Frontal cortex (tissue), 4 donors: Measurements from ENCODE around the gene PALM3. TPM values are rescaled to one million over a fixed set of nuclear protein-coding genes. Genes with fewer than 3 reads are reported as not detected.
"Not testable (repeated sequence)": the region's sequence is repeated elsewhere in the genome, so short reads cannot be mapped to it uniquely, and the experiment has no call there.

Experiments used
- DNase-seq, 2 donors: peaks; one replicate each; pipeline ENCODE4 v3.0.0; 2012; ENCODE audit warnings: low spot score in 2 of 2
- FAIRE-seq: peaks from 2 replicates; lab custom pipeline; 2012; peaks lifted over from hg19 to GRCh38; lab: Jason Lieb, UNC
- total RNA-seq: library from RNA; depleted of rRNA; stranded (reverse); fragments of >200 nt; gene quantifications from one replicate; pipeline ENCODE4 v1.2.3, GENCODE V29; 2014
- donor health status: control.
- donor health status: control.
- donor health status: control.

PALM3 gene
- total RNA-seq, 1 donor from 2014 or later, result 3.3 TPM

DNA sequence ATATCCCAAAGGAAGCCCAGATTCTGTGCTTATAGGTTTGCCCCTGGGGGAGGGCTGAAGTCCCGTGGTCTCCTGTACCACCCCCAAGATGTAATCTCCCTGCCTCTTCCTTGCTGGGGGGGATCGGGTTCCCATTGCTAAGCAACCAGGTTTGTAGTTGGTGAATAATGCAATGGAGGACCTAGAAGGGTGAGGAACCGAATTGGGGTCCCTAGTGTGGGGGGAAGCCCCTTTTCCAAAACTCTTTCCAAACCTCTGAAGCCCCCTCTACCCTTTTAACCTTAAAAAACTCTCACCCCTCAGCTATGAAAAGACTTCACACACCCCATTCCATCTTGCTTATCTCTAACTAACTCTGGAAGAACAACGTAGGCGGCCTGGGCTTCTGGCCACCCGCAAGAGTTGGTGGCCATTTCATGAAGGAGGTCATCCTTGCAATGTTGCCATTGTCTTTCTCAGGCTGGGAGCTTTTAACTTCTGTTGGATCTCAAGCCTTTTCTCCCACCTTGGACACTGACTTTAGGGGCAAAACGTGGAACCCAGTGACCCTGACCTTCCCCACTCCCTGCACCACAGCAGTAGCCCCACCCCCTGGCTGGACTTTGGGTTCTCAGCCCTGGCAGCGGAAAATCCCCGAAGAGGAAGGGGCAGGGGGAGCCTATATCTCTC, 661 bp downstream of the PALM3 start:
- DNase-seq (no peak), FAIRE-seq (no peak)

DNA sequence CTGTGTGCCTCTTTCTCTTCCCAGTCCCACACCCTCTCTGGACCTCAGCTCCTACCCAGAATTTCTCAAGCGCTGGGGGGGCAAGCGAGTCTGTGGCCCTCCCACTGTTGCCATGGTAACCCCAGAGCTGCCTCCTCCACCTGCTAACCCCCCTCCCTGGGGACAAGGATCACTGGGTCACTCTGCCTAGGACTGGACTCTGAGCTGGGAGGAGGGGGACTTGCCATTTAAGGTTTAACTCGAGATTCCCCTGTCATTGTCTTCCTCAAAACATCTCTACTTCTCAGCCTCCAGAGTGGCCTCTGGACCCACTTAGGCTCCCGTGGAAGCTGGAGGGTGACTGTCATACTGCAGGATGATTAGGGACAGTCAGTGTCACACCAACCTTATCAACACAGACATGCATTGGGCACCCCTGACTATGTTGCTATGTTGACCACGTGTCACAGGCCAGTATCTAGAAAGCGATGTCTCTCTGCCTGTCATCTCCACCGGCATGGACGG, 2.2 kb downstream of the PALM3 start:
- no peak for FAIRE-seq
- no peak for DNase-seq

DNA sequence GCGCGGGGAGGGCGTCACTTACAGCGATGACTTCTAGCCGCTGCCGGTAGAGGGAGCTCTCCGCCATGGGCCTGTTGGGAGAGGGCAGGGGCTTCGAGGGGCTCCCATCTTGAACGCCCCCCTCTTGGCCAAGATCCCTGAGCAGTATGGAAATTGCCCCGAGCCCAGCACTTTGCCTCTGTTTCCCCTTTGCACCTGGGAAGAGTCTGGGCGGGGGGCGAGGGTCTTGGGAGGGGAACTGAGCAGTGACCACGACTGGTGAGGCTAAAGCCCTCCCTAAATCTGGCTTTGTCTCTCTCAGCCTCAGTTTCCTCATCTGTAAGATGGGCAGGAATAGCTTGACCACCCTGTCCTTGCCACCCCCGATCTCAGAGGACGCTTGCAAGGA, 2.8 kb downstream of the PALM3 start:
- DNase-seq, result no peak

DNA sequence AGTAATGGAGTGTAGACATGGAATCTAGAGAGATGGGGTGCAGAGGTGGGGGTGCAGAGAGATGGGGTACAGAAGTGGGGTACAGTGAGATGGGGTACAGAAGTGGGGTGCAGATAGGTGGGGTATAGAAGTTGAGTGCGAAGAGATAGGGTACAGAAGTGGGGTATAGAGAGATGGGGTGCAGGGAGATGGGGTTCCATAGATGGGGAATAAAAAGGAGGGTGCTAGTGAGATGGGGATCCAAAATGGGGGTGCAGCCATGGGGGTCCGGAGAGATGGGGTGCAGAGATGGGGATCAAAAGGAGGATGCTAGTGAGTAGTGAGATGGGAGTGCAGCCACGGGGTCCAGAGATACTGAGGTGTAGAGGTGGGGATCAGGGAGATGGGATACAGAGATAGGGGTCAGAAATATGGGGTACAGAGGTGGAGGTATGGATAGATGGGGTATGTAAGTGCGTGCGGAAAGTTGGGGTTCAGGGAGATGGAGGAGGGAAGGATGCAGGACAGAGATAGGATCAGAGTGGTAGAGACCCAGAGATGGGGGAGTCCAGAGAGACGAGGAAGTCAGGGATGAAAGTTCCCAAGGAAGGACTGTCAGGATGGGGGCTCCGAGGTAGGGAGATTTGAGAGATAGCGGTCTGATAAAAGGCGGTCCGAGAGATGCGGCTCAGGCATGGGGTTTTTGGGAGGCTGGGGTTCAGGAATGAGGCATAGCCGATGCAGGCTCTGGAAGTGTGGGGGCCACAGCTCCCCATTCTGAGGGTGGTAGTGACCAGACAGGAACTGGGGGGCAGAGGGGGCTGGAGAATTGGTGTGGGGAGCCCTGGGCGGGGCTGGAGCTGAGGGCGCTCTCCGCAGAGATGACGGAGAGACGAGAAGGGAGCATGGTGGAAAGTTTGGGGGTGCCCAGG, 3.4 kb downstream of the PALM3 start:
- DNase-seq, result no peak
- no peak for FAIRE-seq

More for the DNA sequence above, 2.8 kb downstream of the PALM3 start:
- no peak for FAIRE-seq

DNA sequence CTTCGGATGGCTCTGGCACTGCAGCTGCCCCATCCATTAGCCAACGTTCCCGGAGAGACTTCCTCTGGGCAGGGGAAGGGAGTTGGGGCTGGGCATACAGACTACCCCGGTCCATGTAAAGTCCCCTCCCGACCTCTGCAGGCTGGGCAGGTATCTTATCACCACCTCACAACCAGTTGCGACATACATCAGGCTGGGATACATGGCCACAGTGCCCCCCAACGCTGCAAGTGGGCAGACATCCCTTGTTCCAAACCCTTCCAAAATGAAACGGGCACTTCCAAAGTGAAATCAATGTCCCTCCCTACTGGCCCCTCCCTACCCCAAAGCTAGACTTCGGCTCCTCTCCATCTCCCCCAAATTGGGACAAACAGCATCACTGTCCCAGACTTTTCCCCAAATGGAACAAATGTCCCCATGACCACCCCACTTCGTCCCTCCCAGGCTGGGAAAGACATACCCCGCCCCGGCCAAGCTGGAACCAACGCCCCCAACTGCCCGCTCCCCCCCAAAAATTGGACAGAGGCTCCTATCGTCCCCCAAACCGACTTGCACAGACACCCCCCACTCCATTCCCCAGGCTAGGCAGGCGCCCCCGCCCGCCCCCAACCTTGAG, 5.0 kb downstream of the PALM3 start:
- peak in 1 of 2 donors; percentile 39 for DNase-seq
- no peak for FAIRE-seq

DNA sequence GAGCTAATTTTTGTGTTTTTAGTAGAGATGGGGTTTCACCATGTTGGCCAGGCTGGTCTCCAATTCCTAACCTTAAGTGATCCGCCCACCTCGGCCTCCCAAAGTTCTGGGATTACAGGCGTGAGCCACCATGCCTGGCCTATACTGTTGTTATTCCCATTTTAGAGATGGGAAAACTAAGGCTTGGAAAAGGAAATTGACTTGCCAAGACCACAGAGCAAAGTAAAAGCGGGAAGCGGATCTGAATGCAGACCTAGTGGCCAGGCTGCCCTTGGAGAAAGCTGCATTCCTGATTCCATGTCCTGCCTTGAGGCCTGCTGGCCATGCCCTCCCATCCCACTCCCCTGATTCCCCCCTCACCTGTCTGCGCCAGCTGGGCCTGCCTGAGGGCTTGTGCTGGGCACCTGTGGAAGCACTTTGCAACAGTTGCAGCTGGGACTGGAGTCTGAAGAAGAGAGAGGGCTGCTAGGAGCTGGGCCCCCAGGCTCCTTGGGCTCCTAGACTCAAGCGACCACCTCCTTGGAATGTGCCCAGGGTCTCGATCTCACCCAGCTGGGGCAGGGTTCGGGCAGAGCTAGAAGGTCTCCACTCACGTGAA, 5.7 kb downstream of the PALM3 start:
- no peak for FAIRE-seq
- DNase-seq, result no peak

DNA sequence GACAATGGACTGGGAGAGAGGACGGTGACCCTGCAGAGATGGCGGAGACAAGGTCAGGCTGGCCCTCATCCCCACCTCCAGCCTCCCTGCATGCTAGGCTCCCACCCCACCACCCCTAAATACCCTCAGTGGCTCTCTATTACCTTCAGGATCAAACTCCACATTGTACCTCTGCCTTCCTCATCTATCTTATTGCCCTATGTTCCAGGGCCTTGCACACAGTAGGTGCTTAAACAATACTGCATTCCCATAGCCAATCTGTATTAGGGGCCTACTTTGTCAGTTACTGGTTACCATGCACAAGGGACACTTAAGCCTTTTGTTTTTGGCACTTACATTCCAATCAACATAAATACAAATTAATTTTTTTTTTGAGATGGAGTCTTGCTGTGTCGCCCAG, 6.5 kb downstream of the PALM3 start:
- FAIRE-seq (no peak), DNase-seq (no peak)

DNA sequence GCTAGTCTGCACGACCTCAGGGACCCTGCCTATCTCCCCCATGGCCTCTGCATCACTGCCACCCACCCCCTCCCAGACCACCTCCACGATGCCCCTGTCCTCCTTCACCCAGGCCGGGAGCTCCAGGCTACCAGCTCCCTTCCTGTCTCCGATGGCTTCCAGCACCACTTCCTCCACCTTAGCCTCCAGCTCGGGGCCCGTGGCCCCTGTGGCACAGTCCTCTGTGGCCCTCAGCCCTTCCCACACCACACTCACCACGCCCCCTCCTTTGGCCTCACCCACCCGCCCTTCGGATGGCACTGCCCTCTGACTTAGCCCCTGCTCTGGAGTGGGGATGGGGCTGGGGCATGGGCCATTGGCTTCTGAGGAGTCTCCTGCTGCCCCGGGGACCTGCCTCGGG, 7.2 kb downstream of the PALM3 start:
- DNase-seq (no peak), FAIRE-seq (no peak)

DNA sequence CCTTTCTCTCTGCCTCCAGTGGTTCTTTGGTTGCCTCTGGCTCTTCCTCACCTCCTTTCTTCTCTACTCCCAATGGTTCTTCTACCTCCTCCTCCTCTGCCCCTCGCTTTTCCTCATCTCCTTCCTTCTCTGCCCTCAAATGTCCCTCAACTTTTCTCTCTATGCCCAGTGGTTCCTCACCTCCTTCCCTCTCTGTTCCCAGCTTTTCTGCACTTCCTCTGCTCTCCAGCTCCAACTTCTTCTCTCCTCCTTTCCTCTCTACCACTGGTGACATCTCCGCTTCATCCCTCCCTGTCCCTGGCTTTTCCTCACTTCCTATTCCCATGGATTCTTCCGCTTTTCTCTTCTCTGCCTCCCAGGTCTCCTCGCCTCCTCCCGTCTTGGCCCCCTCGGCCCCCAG, 7.8 kb downstream of the PALM3 start:
- DNase-seq, result no peak
- FAIRE-seq, result no peak

DNA sequence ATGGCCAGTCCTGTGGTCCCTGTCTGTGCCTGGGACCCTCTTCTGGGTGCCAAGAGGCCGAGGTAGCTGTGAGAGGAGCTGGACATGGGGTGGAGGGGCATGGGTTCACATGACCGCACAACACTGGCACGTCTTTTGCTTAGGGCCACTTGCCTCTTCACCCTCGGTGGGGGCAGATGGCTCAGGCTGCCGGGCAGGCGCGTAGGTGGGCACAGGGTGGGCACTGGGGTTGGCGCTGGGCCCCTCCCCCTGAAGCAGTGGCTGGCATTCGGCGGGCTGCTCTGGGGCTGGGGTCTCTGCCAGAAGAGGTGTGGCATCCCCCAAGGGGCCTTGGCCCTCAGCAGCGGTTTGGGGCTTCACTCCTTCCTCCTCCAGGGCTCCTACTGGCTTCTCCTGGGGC, 8.4 kb downstream of the PALM3 start:
- FAIRE-seq (no peak), DNase-seq (no peak)

DNA sequence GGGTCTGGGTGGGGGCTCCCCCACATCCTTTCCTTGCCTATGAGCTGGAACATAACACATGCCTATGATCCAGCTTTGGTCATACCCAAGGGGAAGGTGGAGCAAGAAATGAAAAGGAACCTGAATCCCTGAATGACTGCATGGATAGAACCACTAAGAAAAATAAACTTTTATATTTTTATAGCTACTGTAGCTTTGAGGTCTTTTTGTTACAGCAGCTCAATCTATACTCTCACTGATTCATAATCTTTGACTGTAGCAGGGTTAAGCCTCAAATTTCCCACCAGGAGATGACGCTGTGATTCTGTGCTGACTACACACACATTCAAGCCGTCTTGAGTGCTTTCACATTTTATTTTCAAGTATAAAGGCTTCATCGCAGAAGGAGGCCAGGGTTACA, 8.8 kb downstream of the PALM3 start:
- FAIRE-seq, result no peak
- no peak for DNase-seq

DNA sequence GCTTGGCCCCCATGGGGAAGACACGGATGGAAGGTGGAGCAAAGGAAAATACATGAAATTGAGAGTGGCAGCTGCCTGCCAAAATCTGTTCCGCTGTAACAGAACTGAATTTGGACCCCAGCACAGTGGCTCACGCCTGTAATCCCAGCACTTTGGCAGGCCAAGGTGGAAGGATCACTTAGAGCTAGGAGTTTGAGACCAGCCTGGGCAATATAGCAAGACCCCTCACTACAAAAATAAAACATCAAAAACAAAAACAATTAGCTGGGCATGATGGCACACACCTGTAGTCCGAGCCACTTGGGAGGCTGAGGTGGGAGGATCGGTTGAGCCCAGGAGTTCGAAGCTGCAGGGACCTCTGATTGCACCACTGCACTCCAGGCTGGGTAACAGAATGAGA, 9.4 kb downstream of the PALM3 start:
- FAIRE-seq (no peak), DNase-seq (no peak)

DNA sequence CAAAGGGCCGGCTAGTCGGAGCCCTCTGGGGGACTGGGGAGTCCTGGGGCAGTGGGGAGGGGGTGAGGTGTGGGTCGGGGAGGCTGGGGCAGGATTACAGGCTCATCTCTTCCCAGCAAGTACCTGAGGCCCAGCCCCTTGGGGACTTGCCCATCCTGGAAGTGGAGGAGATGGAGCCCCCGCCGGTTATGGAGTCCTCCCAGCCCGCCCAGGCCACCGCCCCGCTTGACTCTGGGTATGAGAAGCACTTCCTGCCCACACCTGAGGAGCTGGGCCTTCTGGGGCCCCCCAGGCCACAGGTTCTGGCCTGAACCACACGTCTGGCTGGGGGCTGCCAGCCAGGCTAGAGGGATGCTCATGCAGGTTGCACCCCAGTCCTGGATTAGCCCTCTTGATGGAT, 9.9 kb downstream of the PALM3 start:
- FAIRE-seq (no peak), DNase-seq (no peak)

DNA sequence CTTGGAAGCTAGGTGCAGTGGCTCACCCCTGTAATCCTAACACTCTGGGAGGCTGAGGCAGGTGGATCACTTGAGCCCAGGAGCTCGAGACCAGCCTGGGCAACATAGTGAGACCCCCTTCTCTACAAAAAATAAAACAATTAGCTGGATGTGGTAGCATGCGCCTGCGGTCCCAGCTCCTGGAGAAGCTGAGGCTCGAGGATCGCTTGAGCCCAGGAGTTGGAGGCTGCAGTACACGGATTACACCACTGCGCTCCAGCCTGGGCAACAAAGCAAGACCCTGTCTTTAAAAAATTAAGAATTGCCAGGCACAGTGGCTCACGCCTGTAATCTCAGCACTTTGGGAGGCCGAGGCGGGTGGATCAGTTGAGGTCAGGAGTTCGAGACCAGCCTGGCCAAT, 10.9 kb downstream of the PALM3 start:
- DNase-seq, FAIRE-seq: not testable (repeated sequence)

DNA sequence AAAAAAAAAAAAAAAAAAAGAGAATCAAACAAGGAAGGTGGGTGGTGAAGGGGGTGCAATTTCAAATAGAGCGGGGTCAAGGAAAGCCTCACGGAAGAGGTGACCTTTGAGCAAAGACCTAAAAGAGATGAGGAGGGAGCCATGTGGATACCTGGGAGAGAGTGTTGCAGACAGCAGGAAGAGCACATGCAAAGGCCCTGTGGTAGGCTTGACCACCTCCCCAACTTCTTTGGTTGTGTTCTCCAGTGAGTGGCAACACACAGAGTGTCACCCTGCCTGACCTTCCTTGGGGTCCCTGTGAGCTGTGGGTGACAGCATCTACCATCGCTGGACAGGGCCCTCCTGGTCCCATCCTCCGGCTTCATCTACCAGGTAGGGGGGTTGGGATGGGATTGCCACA, 11.4 kb downstream of the PALM3 start:
- DNase-seq, result no peak

DNA sequence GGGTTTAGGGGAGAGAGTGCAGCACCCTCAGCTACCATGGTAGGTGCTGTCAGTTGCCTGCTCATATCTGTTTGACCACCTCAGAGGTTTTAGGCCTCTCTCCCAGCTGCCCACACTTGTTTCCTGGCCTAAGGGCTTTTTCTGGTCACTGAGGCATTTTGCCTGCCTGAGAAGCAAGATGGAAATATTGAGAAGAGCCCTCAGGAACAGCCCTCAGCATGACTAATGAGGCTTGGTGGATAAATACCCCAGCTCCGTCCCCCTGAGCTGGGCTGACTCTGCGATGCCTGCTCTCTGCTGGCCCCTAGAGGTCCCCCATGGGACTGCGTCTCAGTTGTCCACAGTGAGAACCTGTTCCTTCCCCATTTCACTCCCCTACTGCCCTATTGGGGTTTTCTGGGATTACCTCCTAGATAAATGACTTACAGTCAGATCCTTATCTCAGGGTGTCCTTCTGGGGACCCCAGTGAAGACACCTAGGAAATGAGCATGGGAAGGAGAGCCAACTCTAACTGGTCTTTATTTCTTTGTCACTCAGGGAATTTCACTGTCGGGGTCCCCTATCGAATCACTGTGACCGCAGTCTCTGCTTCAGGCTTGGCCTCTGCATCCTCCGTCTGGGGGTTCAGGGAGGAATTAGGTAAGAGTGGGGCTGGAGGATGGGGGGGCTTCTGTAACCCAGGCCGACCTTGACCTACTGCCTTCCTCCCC, 13.3 kb downstream of the PALM3 start:
- no peak for FAIRE-seq

More for the DNA sequence above, 11.4 kb downstream of the PALM3 start:
- FAIRE-seq, result no peak

DNA sequence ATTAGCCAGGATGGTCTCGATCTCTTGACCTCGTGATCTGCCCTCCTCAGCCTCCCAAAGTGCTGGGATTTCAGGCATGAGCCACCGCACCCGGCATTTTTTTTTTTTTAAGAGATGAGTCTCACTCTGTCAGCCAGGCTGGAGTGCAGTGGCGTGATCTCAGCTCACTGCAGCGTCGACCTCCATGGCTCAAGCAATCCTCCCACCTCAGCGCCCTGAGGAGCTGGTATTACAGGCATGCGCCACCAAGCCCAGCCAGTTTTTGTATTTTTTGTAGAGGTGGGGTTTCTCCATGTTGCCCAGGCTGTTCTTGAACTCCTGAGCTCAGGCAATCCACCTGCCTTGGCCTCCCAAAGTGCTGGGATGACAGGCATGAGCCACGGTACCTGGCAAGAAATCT, 14.0 kb downstream of the PALM3 start:
- not testable (repeated sequence) for DNase-seq, FAIRE-seq

More for the DNA sequence above, 13.3 kb downstream of the PALM3 start:
- DNase-seq, result peak in 1 of 2 donors; percentile 68

DNA sequence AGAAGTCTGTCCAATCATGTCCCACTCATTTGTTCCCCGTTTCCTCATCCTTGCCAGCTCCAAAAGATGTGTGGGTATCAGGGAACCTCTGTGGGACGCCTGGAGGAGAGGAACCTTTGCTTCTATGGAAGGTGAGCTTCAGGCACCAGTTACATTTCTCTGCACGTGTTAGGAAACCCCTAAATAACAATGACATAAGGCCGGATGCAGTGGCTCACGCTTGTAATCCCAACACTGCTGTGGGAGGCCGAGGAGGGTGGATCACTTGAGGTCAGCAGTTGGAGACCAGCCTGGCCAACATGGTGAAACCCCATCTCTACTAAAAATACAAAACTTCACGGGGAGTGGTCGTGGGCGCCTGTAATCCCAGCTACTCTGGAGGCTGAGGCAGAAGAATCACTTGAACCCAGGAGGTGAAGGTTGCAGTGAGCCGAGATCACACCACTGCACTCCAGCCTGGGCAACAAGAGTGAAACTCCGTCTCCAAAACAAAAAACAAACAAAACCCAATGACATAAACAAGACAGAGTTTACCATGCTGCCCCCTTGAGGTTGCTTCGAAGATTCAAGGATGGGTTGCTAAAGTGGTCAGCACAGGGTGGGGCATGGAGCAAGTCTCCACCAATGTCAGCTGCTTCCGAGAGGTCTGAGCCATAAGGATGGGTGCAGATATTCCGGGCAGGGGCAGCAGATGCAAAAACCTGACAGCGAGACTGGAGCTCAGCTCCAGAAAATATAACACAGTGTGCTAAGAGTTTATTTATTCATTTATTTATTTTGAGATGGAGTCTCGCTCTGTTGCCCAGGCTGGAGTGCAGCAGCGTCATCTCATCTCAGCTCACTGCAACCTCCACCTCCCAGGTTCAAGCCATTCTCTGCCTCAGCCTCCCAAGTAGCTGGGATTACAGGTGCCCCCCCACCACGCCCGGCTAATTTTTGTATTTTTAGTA, 18.9 kb downstream of the PALM3 start:
- FAIRE-seq, result not testable (repeated sequence)
- DNase-seq, result peak in 1 of 2 donors; percentile 65
